Left lung (tissue), 10 donors: Measurements from ENCODE around the gene MID2. TPM values are rescaled to one million over a fixed set of nuclear protein-coding genes. Genes with fewer than 3 reads are reported as not detected.

Source experiments
- ATAC-seq: fragments of 200-7000 bp; cut with Tn5 transposase; one replicate; pipeline ENCODE4 v1.9.1; 2020; ENCODE audit warnings: moderate library complexity
- DNase-seq, 4 donors: peaks; one replicate each; pipeline ENCODE4 v3.0.0-alpha.2; 2013 to 2020
- H3K27ac ChIP-seq, 2 donors: fragments of 200-600 bp; sonication (generic) in 1 of 2; one replicate each; pipeline versions ENCODE4 v1.5.0 to v1.8.0; 2020 to 2021
- H3K27me3 ChIP-seq, 2 donors: fragments of 200-600 bp; sonication (generic) in 1 of 2; one replicate each; pipeline versions ENCODE4 v1.5.0 to v1.8.0; 2020 to 2021
- H3K36me3 ChIP-seq, 2 donors: fragments of 200-600 bp; sonication (generic) in 1 of 2; one replicate each; pipeline versions ENCODE4 v1.5.0 to v1.8.0; 2020 to 2021
- H3K4me1 ChIP-seq, 2 donors: fragments of 200-600 bp; one replicate each; pipeline ENCODE4 v1.8.0; 2021
- H3K4me3 ChIP-seq, 2 donors: fragments of 200-600 bp; sonication (generic) in 1 of 2; one replicate each; pipeline versions ENCODE4 v1.5.0 to v1.8.0; 2020 to 2021; ENCODE audit warnings: mild to moderate bottlenecking in 1 of 2
- H3K9me3 ChIP-seq, 2 donors: fragments of 200-600 bp; sonication (generic) in 1 of 2; one replicate each; pipeline versions ENCODE4 v1.5.0 to v1.8.0; 2020 to 2021
- CTCF ChIP-seq, 2 donors: fragments of 200-600 bp; sonication (generic) in 1 of 2; IDR thresholded peaks; one replicate each; pipeline versions ENCODE4 v1.5.0 to v1.8.0; 2021; ENCODE audit warnings: antibody characterized with exemption in 2 of 2
- intact Hi-C, 2 donors: fragments of 100-400 bp; cut with DNase I; formaldehyde crosslinking; loops; one replicate each; pipeline versions ENCODE4 v1.11.2 to v1.14.2; 2022
- polyA plus RNA-seq, 6 donors: library from polyadenylated mRNA; unstranded; fragments of 120-200 nt; gene quantifications; one replicate each; pipeline ENCODE4 v1.2.1, GENCODE V29; 2013; ENCODE audit not compliant: insufficient read length in 6 of 6
- total RNA-seq, 2 donors: library from RNA; stranded (reverse); fragmentation: NEBNext Ultra II Directional; extraction: Animal tissue kit (Norgen Biotek cat#: 25700); gene quantifications; one replicate each; pipeline ENCODE4 v1.2.1, GENCODE V29; 2021
- donor health status: DM: no; HTN: yes; CAD: no.
- donor health status: DM: no; HTN: no; CAD: no.

The MID2 gene
- total and polyA plus RNA-seq, 8 donors, result 17.4 to 24.1 (median 20.9) TPM

GRCh38 chrX:107829878-107830277, 4.2 kb downstream of the MID2 start:
- Histone ChIP-seq H3K4me1 (no peaks in the 10 kb centered on the region), H3K36me3 (no peaks in the 10 kb centered on the region), H3K27me3 (peaks cover 3 to 24% of the 10 kb centered on the region in 2 donors), H3K4me3 (no peak overlapping the region), H3K9me3 (no peaks in the 10 kb centered on the region), H3K27ac (no peak overlapping the region)
- TF ChIP-seq CTCF (IDR thresholded peaks at IDR 0.05), result no peak
- DNase-seq (no peak), ATAC-seq (no peak)
- intact Hi-C loops, result no loop called here

GRCh38 chrX:107831071-107831730, 5.5 kb downstream of the MID2 start:
- Histone ChIP-seq H3K36me3 (no peaks in the 10 kb centered on the region), H3K4me1 (no peaks in the 10 kb centered on the region), H3K27ac (no peak overlapping the region), H3K27me3 (peaks cover 2 to 13% of the 10 kb centered on the region in 2 donors), H3K9me3 (no peaks in the 10 kb centered on the region), H3K4me3 (no peak overlapping the region)
- intact Hi-C loops, result no loop called here
- no peak for DNase-seq
- no peak for TF ChIP-seq CTCF (IDR thresholded peaks at IDR 0.05)
- ATAC-seq, result no peak

DNA sequence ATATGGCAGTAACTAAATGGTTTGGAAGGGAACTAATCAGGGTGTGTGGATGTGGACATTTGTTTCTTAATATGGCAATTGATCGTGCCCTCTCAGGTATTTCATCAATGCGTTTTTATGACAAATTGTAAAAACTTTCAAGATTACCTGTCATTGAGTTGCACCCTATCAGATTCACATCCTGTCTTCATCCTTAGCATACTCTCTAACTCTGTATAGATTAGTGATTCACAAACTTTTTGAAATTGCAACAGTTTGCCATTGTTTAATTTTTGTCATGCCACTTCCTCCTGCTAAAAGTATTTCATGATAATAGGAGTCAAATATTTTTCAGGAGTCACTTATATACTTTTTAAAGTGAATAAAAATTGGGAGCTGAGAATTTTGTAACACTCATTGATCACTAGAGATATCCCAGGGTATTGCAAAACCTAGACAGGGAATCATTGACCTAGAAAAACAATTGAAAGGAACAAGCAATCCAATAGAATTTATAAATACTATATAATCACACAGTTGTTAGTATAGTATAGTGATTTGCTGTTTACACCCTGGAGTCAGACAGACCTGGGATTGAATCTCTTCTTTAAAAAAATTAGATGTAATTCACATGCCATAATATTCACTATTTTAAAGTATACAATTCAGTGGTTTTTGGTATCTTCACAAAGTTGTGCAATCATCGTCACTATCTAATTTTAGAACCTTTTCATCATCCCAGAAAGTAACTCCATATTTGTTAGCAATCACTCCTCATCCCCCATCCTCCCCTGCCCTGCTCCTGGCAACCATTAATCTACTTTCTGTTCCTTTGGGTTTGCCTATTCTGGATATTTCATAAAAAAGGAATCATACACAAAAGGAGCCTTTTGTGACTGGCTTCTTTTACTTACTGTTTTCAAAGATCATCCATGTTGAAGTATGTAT, 8.9 kb downstream of the MID2 start:
- no peaks in the 10 kb centered on the region for H3K9me3 ChIP-seq
- H3K27ac ChIP-seq, result no peak overlapping the region
- H3K4me3 ChIP-seq, result no peak overlapping the region
- no peaks in the 10 kb centered on the region for H3K27me3 ChIP-seq
- H3K4me1 ChIP-seq, result no peaks in the 10 kb centered on the region
- ATAC-seq (no peak), DNase-seq (no peak)
- H3K36me3 ChIP-seq, result no peaks in the 10 kb centered on the region
- no peak for TF ChIP-seq CTCF (IDR thresholded peaks at IDR 0.05)
- intact Hi-C loops, result no loop called here

DNA sequence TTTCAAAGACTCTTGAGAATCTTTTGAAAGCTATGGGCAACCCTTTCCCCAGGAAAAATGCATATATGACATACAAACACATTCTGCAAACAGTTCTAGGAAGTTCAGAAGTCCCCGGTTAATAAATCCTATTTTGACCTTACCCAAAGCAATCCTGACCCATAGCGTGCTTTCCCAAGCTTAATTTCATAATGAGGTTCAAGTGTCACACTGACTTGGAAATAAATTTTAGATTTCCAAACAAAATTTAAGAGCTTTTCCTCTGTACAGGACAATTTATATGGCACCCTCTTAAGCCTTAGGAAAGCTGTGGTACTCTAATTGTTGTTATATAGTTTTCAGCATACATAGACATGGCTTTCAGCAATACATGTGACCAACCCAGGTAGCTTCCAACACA, 11.3 kb downstream of the MID2 start:
- Histone ChIP-seq H3K27ac (no peak overlapping the region), H3K4me1 (no peaks in the 10 kb centered on the region), H3K36me3 (no peaks in the 10 kb centered on the region), H3K9me3 (no peaks in the 10 kb centered on the region), H3K4me3 (no peak overlapping the region), H3K27me3 (no peaks in the 10 kb centered on the region)
- ATAC-seq, result no peak
- DNase-seq, result no peak
- intact Hi-C loops, result no loop called here
- no peak for TF ChIP-seq CTCF (IDR thresholded peaks at IDR 0.05)

DNA sequence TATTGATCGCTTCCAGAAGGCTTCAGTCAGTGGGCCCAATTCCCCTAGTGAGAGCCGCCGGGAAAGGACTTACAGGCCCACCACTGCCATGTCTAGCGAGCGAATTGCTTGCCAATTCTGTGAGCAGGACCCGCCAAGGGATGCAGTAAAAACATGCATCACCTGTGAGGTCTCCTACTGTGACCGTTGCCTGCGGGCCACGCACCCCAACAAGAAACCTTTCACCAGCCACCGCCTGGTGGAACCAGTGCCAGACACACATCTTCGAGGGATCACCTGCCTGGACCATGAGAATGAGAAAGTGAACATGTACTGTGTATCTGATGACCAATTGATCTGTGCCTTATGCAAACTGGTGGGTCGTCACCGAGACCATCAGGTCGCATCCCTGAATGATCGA, 15.3 kb downstream of the MID2 start:
- ATAC-seq (no peak), DNase-seq (no peak)
- Histone ChIP-seq H3K36me3 (no peaks in the 10 kb centered on the region), H3K4me3 (no peak overlapping the region), H3K27ac (no peak overlapping the region), H3K9me3 (no peaks in the 10 kb centered on the region), H3K27me3 (no peaks in the 10 kb centered on the region), H3K4me1 (no peaks in the 10 kb centered on the region)
- TF ChIP-seq CTCF (IDR thresholded peaks at IDR 0.05), result no peak
- intact Hi-C loops, result no loop called here
